H1 (cell line): ENCODE results near the gene FFAR2. TPM values are rescaled to one million over a fixed set of nuclear protein-coding genes. Genes with fewer than 3 reads are reported as not detected.
"Not testable (repeated sequence)": the region's sequence is repeated elsewhere in the genome, so short reads cannot be mapped to it uniquely, and the experiment has no call there.

Experiments used
- CTCF ChIA-PET: fragments of 300-600 bp; sonication (Branson Sonifier 250); formaldehyde crosslinking; loops from one replicate; lab custom pipeline; 2021; ENCODE audit not compliant: partially characterized antibody; lab: Charles Lee
- POLR2A ChIA-PET: fragments of 300-600 bp; sonication (Branson Sonifier 250); formaldehyde crosslinking; loops from one replicate; lab custom pipeline; 2021; ENCODE audit warnings: inconsistent platforms; ENCODE audit not compliant: partially characterized antibody; lab: Charles Lee
- DNase-seq, 2 experiments: peaks; one replicate each; pipeline versions ENCODE4 v3.0.0 to v3.0.0-alpha.2; 2010 to 2022; ENCODE audit warnings: low spot score in 2 of 2, low read depth in 1 of 2, mixed read lengths in 1 of 2
- FAIRE-seq: peaks from 2 replicates; lab custom pipeline; 2011; peaks lifted over from hg19 to GRCh38; lab: Jason Lieb, UNC
- H2AFZ ChIP-seq: 2 replicates; pipeline ENCODE4 v1.8.1; 2012; ENCODE audit warnings: low read length, inconsistent platforms
- H2AK5ac ChIP-seq: 2 replicates; pipeline ENCODE4 v1.6.1; 2013; ENCODE audit warnings: low read depth, low read length
- H2BK120ac ChIP-seq: replicated peaks from 2 replicates; pipeline ENCODE3; 2013; ENCODE audit warnings: low read depth, low read length, inconsistent platforms
- H2BK12ac ChIP-seq: 2 replicates; pipeline ENCODE4 v1.6.1; 2013; ENCODE audit warnings: low read depth, low read length
- H2BK15ac ChIP-seq: 2 replicates; pipeline ENCODE4 v1.6.1; 2013; ENCODE audit warnings: low read length
- H2BK20ac ChIP-seq: 2 replicates; pipeline ENCODE4 v1.6.1; 2013; ENCODE audit warnings: low read length
- H2BK5ac ChIP-seq: 2 replicates; pipeline ENCODE4 v1.6.1; 2013; ENCODE audit warnings: low read depth, low read length
- H3K14ac ChIP-seq: 2 replicates; pipeline ENCODE4 v1.6.1; 2013; ENCODE audit warnings: inconsistent platforms; ENCODE audit not compliant: insufficient read length
- H3K18ac ChIP-seq: 2 replicates; pipeline ENCODE4 v1.6.1; 2013; ENCODE audit warnings: low read length; ENCODE audit errors: extremely low read depth
- H3K23ac ChIP-seq: 2 replicates; pipeline ENCODE4 v1.6.1; 2013; ENCODE audit warnings: inconsistent platforms; ENCODE audit not compliant: insufficient read length
- H3K23me2 ChIP-seq: 2 replicates; pipeline ENCODE4 v1.6.1; 2013; ENCODE audit warnings: low read depth, low read length
- H3K27ac ChIP-seq: 2 replicates; pipeline ENCODE4 v1.6.1; 2011; ENCODE audit warnings: low read depth, low read length, inconsistent platforms
- H3K27me3 ChIP-seq, 4 experiments: replicated peaks in 1 of 4; 1 replicate in 1 of 4; 2 replicates in 3 of 4; pipeline versions ENCODE4 v1.6.1 to v1.8.1; 2011 to 2013; ENCODE audit warnings: low read length in 3 of 4, mild to moderate bottlenecking in 3 of 4, inconsistent platforms in 2 of 4, mixed read lengths in 2 of 4, moderate library complexity in 1 of 4; ENCODE audit not compliant: control insufficient read depth in 3 of 4, insufficient read depth in 3 of 4; ENCODE audit errors: extremely low read depth in 1 of 4
- H3K36me3 ChIP-seq, 4 experiments: 2 replicates each; pipeline versions ENCODE4 v1.6.1 to v1.8.1; 2011 to 2013; ENCODE audit warnings: mild to moderate bottlenecking in 4 of 4, low read length in 3 of 4, moderate library complexity in 2 of 4, control low read depth in 1 of 4, inconsistent platforms in 1 of 4; ENCODE audit not compliant: insufficient read depth in 4 of 4, control insufficient read depth in 2 of 4
- H3K4ac ChIP-seq: replicated peaks from 2 replicates; pipeline ENCODE3; 2013; ENCODE audit warnings: low read length, low read depth, mixed read lengths, inconsistent platforms; ENCODE audit not compliant: insufficient read length
- H3K4me1 ChIP-seq, 4 experiments: replicated peaks in 1 of 4; 1 replicate in 1 of 4; 2 replicates in 3 of 4; pipeline versions ENCODE4 v1.6.1 to v1.8.1; 2011 to 2013; ENCODE audit warnings: low read length in 3 of 4, inconsistent platforms in 2 of 4, mixed read lengths in 1 of 4; ENCODE audit not compliant: insufficient read depth in 4 of 4, control insufficient read depth in 3 of 4
- H3K4me2 ChIP-seq, 2 experiments: 2 replicates each; pipeline versions ENCODE4 v1.6.1 to v1.8.1; 2011 to 2013; ENCODE audit warnings: low read depth in 2 of 2, low read length in 2 of 2, control low read depth in 1 of 2, inconsistent platforms in 1 of 2, mild to moderate bottlenecking in 1 of 2; ENCODE audit not compliant: insufficient read depth in 1 of 2
- H3K4me3 ChIP-seq, 4 experiments: fragments of 200-600, 300-600 bp in 1 of 4; sonication (generic), shearing (Covaris generic), sonication (Bioruptor Twin) in 1 of 4; 2 replicates each; pipeline versions ENCODE4 v1.5.1 to v1.8.1; 2011 to 2016; ENCODE audit warnings: low read length in 4 of 4, low read depth in 3 of 4, control low read depth in 2 of 4, inconsistent platforms in 2 of 4, mild to moderate bottlenecking in 2 of 4, mixed read lengths in 1 of 4, moderate library complexity in 1 of 4; ENCODE audit not compliant: insufficient read depth in 2 of 4; ENCODE audit errors: extremely low read depth in 1 of 4
- H3K56ac ChIP-seq: replicated peaks from 2 replicates; pipeline ENCODE3; 2013; ENCODE audit warnings: low read depth, mild to moderate bottlenecking, mixed read lengths, low read length, inconsistent platforms; ENCODE audit not compliant: insufficient read length
- H3K79me1 ChIP-seq: 2 replicates; pipeline ENCODE4 v1.6.1; 2013; ENCODE audit warnings: low read depth, low read length, control low read depth
- H3K79me2 ChIP-seq, 2 experiments: 2 replicates each; pipeline versions ENCODE4 v1.6.1 to v1.8.1; 2012 to 2013; ENCODE audit warnings: low read length in 2 of 2, mild to moderate bottlenecking in 2 of 2, inconsistent platforms in 1 of 2; ENCODE audit not compliant: insufficient read depth in 2 of 2, control insufficient read depth in 1 of 2
- H3K9ac ChIP-seq, 4 experiments: replicated peaks in 1 of 4; 1 replicate in 1 of 4; 2 replicates in 3 of 4; pipeline versions ENCODE4 v1.6.1 to v1.8.1; 2011 to 2013; ENCODE audit warnings: low read depth in 3 of 4, low read length in 3 of 4, control low read depth in 2 of 4, mild to moderate bottlenecking in 2 of 4, moderate library complexity in 2 of 4, inconsistent platforms in 1 of 4; ENCODE audit errors: extremely low read depth in 1 of 4
- H3K9me3 ChIP-seq, 2 experiments: 2 replicates each; pipeline versions ENCODE4 v1.6.1 to v1.8.1; 2012 to 2013; ENCODE audit warnings: mild to moderate bottlenecking in 2 of 2, moderate library complexity in 2 of 2, control low read depth in 1 of 2, inconsistent platforms in 1 of 2, low read depth in 1 of 2, low read length in 1 of 2, mixed read lengths in 1 of 2; ENCODE audit not compliant: insufficient read depth in 2 of 2
- H4K20me1 ChIP-seq, 2 experiments: replicated peaks in 1 of 2; 2 replicates each; pipeline versions ENCODE3 to v1.8.1; 2011 to 2013; ENCODE audit warnings: inconsistent platforms in 2 of 2, low read length in 2 of 2, mild to moderate bottlenecking in 1 of 2; ENCODE audit not compliant: insufficient read depth in 2 of 2, control insufficient read depth in 1 of 2
- H4K5ac ChIP-seq: 2 replicates; pipeline ENCODE4 v1.6.1; 2013; ENCODE audit warnings: low read length, low read depth, mixed read lengths, inconsistent platforms; ENCODE audit not compliant: insufficient read length
- H4K8ac ChIP-seq: 2 replicates; pipeline ENCODE4 v1.8.0; 2013; ENCODE audit warnings: mild to moderate bottlenecking, moderate library complexity, low read length, inconsistent platforms; ENCODE audit not compliant: insufficient read depth; ENCODE audit errors: extremely low read depth
- H4K91ac ChIP-seq: replicated peaks from 2 replicates; pipeline ENCODE3; 2013; ENCODE audit warnings: low read length, mixed read lengths, inconsistent platforms; ENCODE audit not compliant: insufficient read length
- WGBS, 2 experiments: shearing (Covaris generic) in 1 of 2; methylation state at CpG; one replicate each; pipeline versions ENCODE4 v1.1.6 to v1.1.7; 2013 to 2015; ENCODE audit warnings: low lambda C conversion rate in 2 of 2, mixed read lengths in 2 of 2, inconsistent platforms in 1 of 2, low coverage in 1 of 2, missing lambda C conversion rate in 1 of 2; ENCODE audit not compliant: insufficient replicate concordance in 2 of 2, insufficient coverage in 1 of 2, insufficient read length in 1 of 2; ENCODE audit errors: extremely low coverage in 1 of 2, missing lambda C conversion rate in 1 of 2; 5-methylcytosine and 5-hydroxymethylcytosine counted together
- polyA plus RNA-seq, 7 experiments: library from polyadenylated mRNA; depleted of rRNA in 3 of 7; stranded (reverse) in 5 of 7; unstranded in 2 of 7; fragments of >200 nt in 5 of 7; fragments of 200-250 nt in 2 of 7; gene quantifications; 1 replicate in 5 of 7; 2 replicates in 1 of 7; 4 replicates in 1 of 7; pipeline versions ENCODE4 v1.2.1 to v1.2.3, GENCODE V29; 2011 to 2013; ENCODE audit warnings: missing spikeins in 2 of 7, mixed read lengths in 2 of 7
- total RNA-seq: library from RNA; stranded (reverse); fragmentation: NEBNext Ultra II Directional; extraction: Animal tissue kit (Norgen Biotek cat#: 25700); gene quantifications from 2 replicates; pipeline ENCODE4 v1.2.1, GENCODE V29; 2021

FFAR2 gene
- total and polyA plus RNA-seq, 2 of the 8 experiments (the other 6 are each of a cell fraction or from before 2014, with no cell fraction given), result not detected

GRCh38 chr19:35471075-35471474 is 23.0 kb downstream of the FFAR2 start:
- H2BK15ac ChIP-seq, H3K27ac ChIP-seq, H2BK20ac ChIP-seq, POLR2A ChIA-PET, H3K36me3 ChIP-seq, H3K23ac ChIP-seq, H3K4me1 ChIP-seq, H3K4ac ChIP-seq, H3K56ac ChIP-seq, H3K9me3 ChIP-seq, H3K14ac ChIP-seq, H4K20me1 ChIP-seq, H3K18ac ChIP-seq, H4K5ac ChIP-seq, H4K91ac ChIP-seq, H3K4me3 ChIP-seq, FAIRE-seq, H3K9ac ChIP-seq, H2BK12ac ChIP-seq, H2BK120ac ChIP-seq, H2AFZ ChIP-seq, DNase-seq, H4K8ac ChIP-seq, H3K23me2 ChIP-seq, H3K4me2 ChIP-seq, H3K79me1 ChIP-seq, H3K27me3 ChIP-seq, H2BK5ac ChIP-seq, H2AK5ac ChIP-seq, H3K79me2 ChIP-seq: not testable (repeated sequence)
- 95% methylated on average over 4 of the region's 4 CpGs; no CpG with 5 or more reads in 1 of the 2 experiments for WGBS, 2 experiments
- CTCF ChIA-PET, result interaction anchor here (1.4 to 4.2 kb wide), 8 partner anchors 11 to 404 kb away, joined by 3 to 51 read pairs (median 6); no protein-coding TSS in a partner anchor
